ENCODE measurements around the gene METTL13.

Gene METTL13

GRCh38 chr1:171803461-171804022, 22.1 kb downstream of the METTL13 start:
- no peak for DNase-seq

GRCh38 chr1:171805395-171806115, 24.1 kb downstream of the METTL13 start:
- DNase-seq = no peak

DNA sequence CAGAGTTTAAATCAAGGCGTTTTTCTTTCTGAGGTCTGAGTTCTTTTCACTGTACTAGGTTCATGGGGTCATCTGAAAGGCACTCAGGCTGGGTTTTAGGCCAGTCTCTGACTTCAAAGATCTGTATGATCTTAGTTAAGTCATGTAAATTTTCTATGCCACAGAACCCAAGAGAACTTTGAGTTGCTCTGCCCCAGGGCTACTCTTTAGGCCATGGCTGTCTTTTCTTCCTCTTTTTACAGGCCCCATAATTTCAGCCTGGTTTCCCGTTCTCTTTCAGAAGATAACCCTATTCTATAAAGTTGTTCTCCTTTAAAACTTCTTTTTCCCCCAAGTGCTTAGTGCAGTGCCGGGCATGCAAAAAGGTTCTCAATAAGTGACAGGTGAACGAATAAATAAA, 26.1 kb downstream of the METTL13 start:
- no peak for DNase-seq

GRCh38 chr1:171809834-171810233, 28.4 kb downstream of the METTL13 start:
- no peak for DNase-seq

DNA sequence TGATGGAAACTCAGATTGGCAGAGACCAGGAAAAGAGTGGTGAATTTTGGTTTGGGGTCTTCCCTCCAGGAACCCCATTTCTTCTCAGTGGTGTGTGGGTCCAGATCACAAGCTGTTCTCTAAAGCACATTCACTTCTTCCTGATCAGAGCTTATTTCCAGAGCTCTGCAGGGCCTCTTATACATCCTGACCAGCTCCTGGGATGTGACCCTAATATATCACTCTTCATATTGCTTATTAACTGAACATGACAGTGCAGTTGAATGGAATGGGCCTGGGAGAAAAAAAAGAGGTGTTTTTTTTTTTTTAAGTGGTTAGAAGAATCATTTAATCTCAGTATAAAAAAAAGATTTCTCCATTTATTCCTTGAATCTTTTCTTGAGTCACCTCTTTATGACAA, 30.2 kb downstream of the METTL13 start:
- DNase-seq = no peak

- no peak for DNase-seq
These were observed 33.2 kb downstream of the METTL13 start for GRCh38 chr1:171814692-171815091.

DNA sequence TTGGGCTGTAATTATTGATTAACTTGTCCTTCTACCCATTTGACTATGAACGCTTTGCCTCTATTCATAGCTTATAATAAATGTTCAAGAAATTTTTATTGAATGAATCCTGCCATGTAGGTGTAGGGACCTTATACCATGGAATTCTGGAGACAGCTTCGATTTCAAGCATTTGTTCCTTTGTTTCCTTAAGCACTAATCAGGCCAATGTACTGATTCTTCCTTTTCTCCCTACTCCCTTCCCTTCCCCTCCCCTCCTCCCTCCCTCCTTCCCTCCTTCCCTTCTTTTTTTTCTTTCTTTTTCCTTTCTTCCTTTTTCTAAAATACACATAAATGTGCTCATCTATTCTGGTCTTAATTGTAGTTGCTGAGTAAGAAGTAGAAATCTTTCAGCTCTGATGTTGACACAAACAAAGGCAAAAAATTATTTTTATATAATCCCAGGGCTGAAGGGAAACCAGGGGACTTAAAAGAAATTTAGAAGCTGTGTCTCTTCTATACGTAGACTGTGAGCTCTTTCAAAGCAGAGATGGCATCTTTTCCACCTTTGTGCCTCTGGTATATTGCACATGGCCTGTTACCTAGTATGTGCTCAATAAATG, 34.9 kb downstream of the METTL13 start:
- DNase-seq = no peak

DNA sequence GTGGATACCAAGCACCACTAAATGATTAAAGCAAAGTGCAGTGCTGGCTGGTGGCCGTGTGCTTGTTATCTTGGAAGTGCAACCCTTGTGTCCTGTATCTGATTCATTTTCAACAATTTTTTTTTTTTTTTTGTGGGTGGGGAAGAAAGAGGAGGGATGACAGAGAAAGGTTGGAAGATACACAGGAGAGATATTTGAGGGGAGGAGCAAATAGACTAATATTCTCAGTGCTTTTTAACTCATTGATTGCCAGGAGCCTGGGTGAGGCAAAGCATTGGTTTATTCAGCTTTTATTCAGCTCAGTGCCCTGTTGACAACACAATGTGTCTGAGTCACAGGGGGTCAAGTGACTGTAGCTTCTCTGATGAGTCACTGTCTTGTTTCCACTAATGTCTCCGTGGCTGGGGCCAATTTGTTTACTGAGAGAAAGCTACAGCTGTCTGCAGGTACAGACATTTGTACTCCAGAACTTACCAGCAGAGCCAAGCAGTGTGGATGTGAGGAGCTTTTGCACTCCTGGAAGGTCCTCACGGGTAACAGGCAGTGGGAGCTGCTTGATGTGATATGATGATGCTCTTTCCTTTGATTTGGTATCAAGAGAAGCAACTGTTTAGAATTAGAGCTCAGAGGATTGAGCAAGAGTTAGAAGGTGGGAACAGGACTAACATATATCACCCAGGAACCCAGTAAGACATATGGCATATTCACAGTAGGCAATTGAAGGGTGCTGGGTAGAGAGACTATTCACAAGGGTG, 36.2 kb downstream of the METTL13 start:
- peak; percentile 13 to 39 for DNase-seq

- no peak for DNase-seq
These were observed 38.5 kb downstream of the METTL13 start for GRCh38 chr1:171819946-171820345.

- DNase-seq = no peak
These were observed 45.5 kb downstream of the METTL13 start for GRCh38 chr1:171826973-171827372.

- no peak for DNase-seq
These were observed 47.3 kb downstream of the METTL13 start for GRCh38 chr1:171828794-171829193.

DNA sequence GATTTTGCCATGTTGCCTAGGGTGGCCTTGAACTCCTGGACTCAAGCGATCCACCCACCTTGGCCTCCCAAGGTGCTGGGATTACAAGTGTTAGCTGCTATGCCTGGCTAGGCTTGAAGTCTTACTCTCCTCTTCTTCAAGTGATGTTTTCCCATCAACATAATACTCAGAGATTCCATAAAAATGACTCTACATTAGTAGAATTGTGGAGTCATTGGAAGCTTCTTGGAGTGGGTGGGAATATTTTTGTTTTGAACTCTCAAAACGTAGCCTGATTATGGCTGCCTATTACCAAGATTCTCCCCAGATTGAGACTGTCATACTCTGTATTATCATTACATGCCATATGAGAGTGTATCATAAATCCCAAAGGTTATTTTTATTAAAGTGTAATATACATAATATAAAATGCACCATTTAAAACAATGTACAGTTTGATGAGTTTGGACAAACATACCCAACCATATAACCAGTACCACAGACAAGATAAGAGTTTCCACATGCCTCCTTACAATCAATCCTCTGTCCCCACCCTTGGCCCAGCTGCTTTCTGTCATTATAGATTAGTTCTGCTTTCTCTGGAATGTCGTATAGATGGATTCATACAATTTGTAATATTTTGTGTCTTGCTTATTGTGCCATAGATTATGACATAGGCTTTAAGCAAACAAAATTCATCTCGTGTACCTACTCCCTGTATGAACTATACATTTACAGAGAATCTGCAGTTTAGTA, 51.8 kb downstream of the METTL13 start:
- DNase-seq = no peak

- no peak for DNase-seq
These were observed 53.4 kb downstream of the METTL13 start for GRCh38 chr1:171834821-171835220.

DNA sequence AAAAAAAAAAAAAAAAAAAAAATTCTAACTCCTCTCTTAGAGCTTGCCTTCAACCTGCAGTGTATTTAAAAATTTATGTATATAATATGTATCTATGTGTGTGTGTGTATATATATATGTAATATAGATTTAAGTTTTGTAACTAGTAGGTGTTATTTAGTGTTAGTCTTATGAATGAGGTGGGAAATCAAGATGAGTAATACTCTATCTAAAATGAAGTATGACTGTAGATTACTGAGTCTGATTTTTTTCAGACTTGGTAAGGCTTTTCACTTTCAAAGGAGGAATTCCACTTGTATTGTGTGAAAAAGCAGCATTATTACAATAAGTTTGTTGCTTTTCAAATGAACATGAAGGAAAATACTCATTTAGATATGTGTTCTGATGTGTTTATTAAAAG, 54.4 kb downstream of the METTL13 start:
- DNase-seq = no peak

DNA sequence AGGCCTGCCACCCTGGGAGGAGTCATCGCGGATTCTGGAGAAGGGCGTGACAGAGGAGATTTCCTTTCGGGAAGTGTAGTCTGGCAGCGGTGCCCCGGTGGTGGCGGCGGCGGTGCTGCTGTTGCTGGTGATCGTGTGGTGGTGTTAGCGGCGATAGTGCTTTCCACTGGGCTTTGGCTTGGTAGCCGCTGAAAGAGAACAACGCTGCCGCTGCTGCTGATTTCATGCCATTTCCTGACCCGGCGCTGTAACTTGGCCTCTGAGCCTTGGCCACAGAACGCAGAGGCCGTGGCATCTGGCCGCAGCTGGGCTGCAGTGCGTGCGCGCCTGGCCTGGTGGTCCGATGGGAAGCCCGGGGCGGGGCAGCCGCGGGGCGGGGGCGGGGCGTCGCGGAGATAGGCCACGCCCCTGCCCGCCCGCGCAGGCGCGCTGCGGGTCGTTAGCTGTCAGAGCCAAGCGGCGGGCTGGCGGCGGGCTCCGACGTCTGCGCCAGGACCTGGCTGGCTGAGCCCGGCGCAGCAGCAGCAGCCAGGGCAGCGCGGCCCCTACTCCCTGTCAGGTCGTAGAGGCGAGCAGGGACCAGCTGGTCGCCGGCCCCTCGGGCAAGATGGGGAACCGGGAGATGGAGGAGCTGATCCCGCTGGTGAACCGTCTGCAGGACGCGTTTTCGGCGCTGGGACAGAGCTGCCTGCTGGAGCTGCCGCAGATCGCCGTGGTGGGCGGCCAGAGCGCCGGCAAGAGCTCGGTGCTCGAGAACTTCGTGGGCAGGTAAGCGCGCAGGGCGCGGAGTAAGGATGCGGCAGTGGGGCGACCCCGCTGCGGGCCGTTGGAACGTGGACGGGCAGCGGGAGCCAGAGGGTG, 59.8 kb downstream of the METTL13 start, which contains the start of gene DNM3:
Gene DNM3, plus strand, starts transcription at position 449 of the 861 bp plus-strand sequence. Its CDS starts 159 bp downstream, at position 608.
- peak; percentile 72 to 81 for DNase-seq

- peak; percentile 5 to 7 for DNase-seq
These were observed 60.7 kb downstream of the METTL13 start for GRCh38 chr1:171841931-171842761.

- no peak for DNase-seq
These were observed 62.9 kb downstream of the METTL13 start for GRCh38 chr1:171844381-171844780.

- no peak for DNase-seq
These were observed 64.5 kb downstream of the METTL13 start for GRCh38 chr1:171845998-171846397.

Data from activated CD4-positive, alpha-beta T cell treated with anti-CD3 and anti-CD28 coated beads for 4 hours (primary cell).